HepG2 (cell line): ENCODE results near the gene TLE2. TPM values are rescaled to one million over a fixed set of nuclear protein-coding genes. Genes with fewer than 3 reads are reported as not detected.

Experiments used
- AGO1 ChIP-seq: fragments of 200-400 bp; formaldehyde crosslinking; IDR thresholded peaks from 2 replicates; pipeline ENCODE4 v1.6.1; 2017; ENCODE audit warnings: mild to moderate bottlenecking, low read depth, low read length, moderate library complexity; ENCODE audit not compliant: poor library complexity, severe bottlenecking
- CBX5 ChIP-seq: sonication (generic); formaldehyde crosslinking; IDR thresholded peaks from 2 replicates; pipeline ENCODE4 v1.4.0; 2020; ENCODE audit warnings: missing genetic modification reagents, borderline replicate concordance
- GABPA ChIP-seq, 2 experiments: IDR thresholded peaks; 2 replicates each; pipeline ENCODE4 v1.6.1; 2011 to 2016; ENCODE audit warnings: low read depth in 2 of 2, low read length in 1 of 2, missing biosample characterization in 1 of 2, missing genetic modification characterization in 1 of 2
- GATA4 ChIP-seq: sonication (generic); IDR thresholded peaks from 2 replicates; pipeline ENCODE4 v1.6.1; 2016; ENCODE audit warnings: antibody characterized with exemption, low read depth, borderline replicate concordance
- GATAD1 ChIP-seq: IDR thresholded peaks from 2 replicates; pipeline ENCODE4 v1.6.1; 2016; ENCODE audit warnings: missing genetic modification reagents, missing compliant biosample characterization
- NFKBIZ ChIP-seq: IDR thresholded peaks from 2 replicates; pipeline ENCODE4 v1.6.1; 2018; ENCODE audit warnings: missing genetic modification reagents, missing compliant biosample characterization
- NR2C2 ChIP-seq: sonication (generic); formaldehyde crosslinking; IDR thresholded peaks from 2 replicates; pipeline ENCODE4 v1.4.0; 2020; ENCODE audit warnings: missing genetic modification reagents, mild to moderate bottlenecking, moderate library complexity, borderline replicate concordance
- POLR2AphosphoS2 ChIP-seq: IDR thresholded peaks from 2 replicates; pipeline ENCODE4 v1.6.1; 2011; ENCODE audit warnings: low read depth, low read length, improper control_type of control experiment
- POLR2G ChIP-seq: fragments of 200-400 bp; formaldehyde crosslinking; IDR thresholded peaks from 2 replicates; pipeline ENCODE4 v1.6.1; 2018; ENCODE audit warnings: mild to moderate bottlenecking, low read depth, low read length, moderate library complexity
- PRPF4 ChIP-seq: fragments of 200-400 bp; formaldehyde crosslinking; IDR thresholded peaks from 2 replicates; pipeline ENCODE4 v1.6.1; 2016; ENCODE audit warnings: low read length, low read depth; ENCODE audit not compliant: poor library complexity, severe bottlenecking
- RFXAP ChIP-seq: sonication (generic); formaldehyde crosslinking; IDR thresholded peaks from 2 replicates; pipeline ENCODE4 v1.4.0; 2020; ENCODE audit warnings: missing genetic modification reagents, borderline replicate concordance
- SOX13 ChIP-seq, 3 experiments: fragments of 450-650 bp in 1 of 3; sonication (generic) in 1 of 3; formaldehyde crosslinking in 1 of 3; IDR thresholded peaks in 2 of 3; conservative IDR thresholded peaks in 1 of 3; 2 replicates each; pipeline versions ENCODE4 v1.5.0 to v1.6.1; 2016 to 2020; ENCODE audit warnings: antibody characterized with exemption in 1 of 3, mild to moderate bottlenecking in 1 of 3, missing compliant biosample characterization in 1 of 3, missing genetic modification reagents in 1 of 3, moderate library complexity in 1 of 3
- TAF1 ChIP-seq: sonication (generic); formaldehyde crosslinking; IDR thresholded peaks from 2 replicates; pipeline ENCODE4 v1.4.0; 2020; ENCODE audit warnings: missing genetic modification reagents
- TCF7 ChIP-seq: sonication (generic); IDR thresholded peaks from 2 replicates; pipeline ENCODE4 v1.6.1; 2016; ENCODE audit warnings: antibody characterized with exemption, low read depth
- YY1 ChIP-seq: IDR thresholded peaks from 2 replicates; pipeline ENCODE4 v1.6.1; 2011; ENCODE audit warnings: low read length, low read depth, moderate library complexity, mild to moderate bottlenecking; ENCODE audit not compliant: insufficient read depth, insufficient replicate concordance
- ZFP90 ChIP-seq: sonication (generic); formaldehyde crosslinking; IDR thresholded peaks from 2 replicates; pipeline ENCODE4 v1.8.0; 2022; ENCODE audit warnings: missing genetic modification reagents, mild to moderate bottlenecking, inconsistent platforms, borderline replicate concordance
- ZNF101 ChIP-seq: sonication (generic); formaldehyde crosslinking; IDR thresholded peaks from 2 replicates; pipeline ENCODE4 v1.4.0; 2020; ENCODE audit warnings: mild to moderate bottlenecking, low read depth, missing genetic modification reagents, borderline replicate concordance
- ZNF205 ChIP-seq: IDR thresholded peaks from 2 replicates; pipeline ENCODE4 v1.6.1; 2018; ENCODE audit warnings: missing biosample characterization, missing genetic modification reagents
- ZNF225 ChIP-seq: sonication (generic); formaldehyde crosslinking; IDR thresholded peaks from 2 replicates; pipeline ENCODE4 v1.4.0; 2020; ENCODE audit warnings: mild to moderate bottlenecking, missing genetic modification reagents
- ZNF317 ChIP-seq: sonication (generic); formaldehyde crosslinking; IDR thresholded peaks from 2 replicates; pipeline ENCODE4 v1.5.0; 2020; ENCODE audit warnings: mild to moderate bottlenecking, missing genetic modification reagents
- ZNF350 ChIP-seq: sonication (generic); formaldehyde crosslinking; IDR thresholded peaks from 2 replicates; pipeline ENCODE4 v1.4.0; 2020; ENCODE audit warnings: mild to moderate bottlenecking, low read depth, missing genetic modification reagents, borderline replicate concordance
- ZNF557 ChIP-seq: sonication (generic); formaldehyde crosslinking; IDR thresholded peaks from 2 replicates; pipeline ENCODE4 v1.4.0; 2020; ENCODE audit warnings: missing genetic modification reagents
- ZNF605 ChIP-seq: sonication (generic); formaldehyde crosslinking; IDR thresholded peaks from 2 replicates; pipeline ENCODE4 v1.8.0; 2022; ENCODE audit warnings: mild to moderate bottlenecking, missing genetic modification reagents
- ZNF788 ChIP-seq: sonication (generic); formaldehyde crosslinking; IDR thresholded peaks from 2 replicates; pipeline ENCODE4 v1.5.0; 2020; ENCODE audit warnings: mild to moderate bottlenecking, missing genetic modification reagents, borderline replicate concordance
- polyA plus RNA-seq, 8 experiments: library from polyadenylated mRNA; depleted of rRNA in 3 of 8; stranded (reverse) in 7 of 8; unstranded in 1 of 8; fragments of >200 nt; fragmentation: Illumina TruSeq in 4 of 8; extraction: Trizol in 4 of 8; gene quantifications; 2 replicates each; pipeline versions ENCODE4 v1.2.1 to v1.2.3, GENCODE V29; 2011 to 2016; ENCODE audit warnings: low read depth in 4 of 8, missing spikeins in 1 of 8, mixed read lengths in 1 of 8; ENCODE audit not compliant: insufficient read depth in 1 of 8
- total RNA-seq, 5 experiments: library from RNA; depleted of rRNA; stranded (reverse); fragments of >200 nt; fragmentation: Illumina TruSeq; extraction: Trizol; gene quantifications; 2 replicates each; pipeline ENCODE4 v1.2.3, GENCODE V29; 2016; ENCODE audit warnings: low read depth in 1 of 5
- TF ChIP-seq, protein P1 (sequence below): conservative IDR thresholded peaks from 2 replicates; pipeline ENCODE4 v1.6.1; 2018; ENCODE audit warnings: missing genetic modification reagents
- TF ChIP-seq, protein P2 (sequence below): sonication (generic); formaldehyde crosslinking; IDR thresholded peaks from 2 replicates; pipeline ENCODE4 v1.4.0; 2020; ENCODE audit warnings: mild to moderate bottlenecking, missing genetic modification reagents

The TLE2 gene
- total and polyA plus RNA-seq, 2 of the 13 experiments (the other 11 are each of a cell fraction or from before 2014, with no cell fraction given), result 0.07 to 0.81 TPM

DNA sequence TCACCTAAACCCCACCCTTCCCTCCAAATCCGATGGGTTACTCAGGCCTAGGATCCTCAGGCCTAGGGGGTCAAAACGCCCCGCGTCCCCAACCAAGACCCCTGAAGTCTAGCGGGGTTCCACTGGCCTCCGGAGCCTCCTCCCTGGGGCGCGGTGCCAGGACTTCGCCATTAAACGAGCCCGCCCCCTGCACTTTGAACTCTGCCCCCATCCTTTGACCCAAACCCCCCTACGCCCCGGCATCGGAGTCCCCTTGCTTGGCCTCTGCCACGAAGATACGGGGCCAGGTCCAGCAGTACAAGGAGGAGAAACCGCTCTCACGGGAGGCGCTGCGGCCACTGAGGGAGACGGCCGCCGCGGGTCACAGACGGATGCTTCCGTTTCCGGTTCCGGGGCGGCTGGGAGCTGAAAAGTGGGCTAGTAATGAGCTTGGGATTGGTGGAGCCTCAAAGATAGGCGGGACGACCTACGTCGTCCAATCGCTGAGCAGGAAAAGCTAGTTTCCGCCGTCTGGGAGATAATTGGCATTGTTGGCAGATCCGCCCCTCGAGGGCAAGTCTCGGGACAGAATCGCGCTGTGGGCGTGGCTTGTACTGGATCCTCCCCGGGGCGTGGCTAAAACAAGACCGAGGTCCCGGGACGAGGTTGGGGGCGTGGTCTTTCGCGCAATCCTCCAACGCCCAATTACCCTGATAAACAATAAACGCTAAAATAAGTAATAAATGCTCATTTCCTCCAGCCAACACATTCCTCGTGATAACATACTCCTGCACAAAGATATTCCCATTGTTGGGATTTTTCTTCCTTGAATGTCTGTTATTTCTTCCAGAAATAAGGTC lies 78.6 kb downstream of the TLE2 start (continued):
- TF ChIP-seq, protein P1, sequence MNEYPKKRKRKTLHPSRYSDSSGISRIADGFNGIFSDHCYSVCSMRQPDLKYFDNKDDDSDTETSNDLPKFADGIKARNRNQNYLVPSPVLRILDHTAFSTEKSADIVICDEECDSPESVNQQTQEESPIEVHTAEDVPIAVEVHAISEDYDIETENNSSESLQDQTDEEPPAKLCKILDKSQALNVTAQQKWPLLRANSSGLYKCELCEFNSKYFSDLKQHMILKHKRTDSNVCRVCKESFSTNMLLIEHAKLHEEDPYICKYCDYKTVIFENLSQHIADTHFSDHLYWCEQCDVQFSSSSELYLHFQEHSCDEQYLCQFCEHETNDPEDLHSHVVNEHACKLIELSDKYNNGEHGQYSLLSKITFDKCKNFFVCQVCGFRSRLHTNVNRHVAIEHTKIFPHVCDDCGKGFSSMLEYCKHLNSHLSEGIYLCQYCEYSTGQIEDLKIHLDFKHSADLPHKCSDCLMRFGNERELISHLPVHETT (CRISPR knock-in tag), result peak; percentile 95
- TF ChIP-seq ZNF350 (CRISPR knock-in tag), result peak; percentile 84
- TF ChIP-seq NR2C2 (CRISPR knock-in tag), result peak; percentile 99
- TF ChIP-seq ZNF317 (CRISPR knock-in tag), result peak; percentile 60
- TF ChIP-seq, protein P2, sequence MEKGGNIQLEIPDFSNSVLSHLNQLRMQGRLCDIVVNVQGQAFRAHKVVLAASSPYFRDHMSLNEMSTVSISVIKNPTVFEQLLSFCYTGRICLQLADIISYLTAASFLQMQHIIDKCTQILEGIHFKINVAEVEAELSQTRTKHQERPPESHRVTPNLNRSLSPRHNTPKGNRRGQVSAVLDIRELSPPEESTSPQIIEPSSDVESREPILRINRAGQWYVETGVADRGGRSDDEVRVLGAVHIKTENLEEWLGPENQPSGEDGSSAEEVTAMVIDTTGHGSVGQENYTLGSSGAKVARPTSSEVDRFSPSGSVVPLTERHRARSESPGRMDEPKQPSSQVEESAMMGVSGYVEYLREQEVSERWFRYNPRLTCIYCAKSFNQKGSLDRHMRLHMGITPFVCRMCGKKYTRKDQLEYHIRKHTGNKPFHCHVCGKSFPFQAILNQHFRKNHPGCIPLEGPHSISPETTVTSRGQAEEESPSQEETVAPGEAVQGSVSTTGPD (CRISPR knock-in tag), result peak; percentile 67; the same call in 1 of the 2 replicates
- no peak for TF ChIP-seq NFKBIZ (CRISPR knock-in tag)
- TF ChIP-seq ZNF225, result peak; percentile 62; the same call in 1 of the 2 replicates
- peak; percentile 79; the same call in 1 of the 2 replicates for TF ChIP-seq ZNF788 (CRISPR knock-in tag)
- TF ChIP-seq PRPF4, result no peak
- 0 out of 2 replicates have a peak, but pooled peaks have one; percentile 59 for TF ChIP-seq CBX5 (CRISPR knock-in tag)
- peak; percentile 10; the same call in 1 of the 2 replicates for TF ChIP-seq ZNF605 (CRISPR knock-in tag)
- TF ChIP-seq ZNF557 (CRISPR knock-in tag), result 0 out of 2 replicates have a peak, but pooled peaks have one; percentile 35
- peak; percentile 67; the same call in 1 of the 2 replicates for TF ChIP-seq GATA4
- TF ChIP-seq SOX13 (IDR thresholded peaks at IDR 0.05), result no peak
- TF ChIP-seq SOX13 (CRISPR knock-in tag; conservative IDR thresholded peaks at IDR 0.05 in 1 of 2, IDR thresholded peaks at IDR 0.05 in 1 of 2), result peak; percentile 30 to 46; a peak in 1 of 4 replicates
- no peak for TF ChIP-seq ZNF101 (CRISPR knock-in tag)
- TF ChIP-seq TAF1 (CRISPR knock-in tag), result peak; percentile 84
- 0 out of 2 replicates have a peak, but pooled peaks have one; percentile 14 for TF ChIP-seq TCF7
- TF ChIP-seq POLR2AphosphoS2, result peak; percentile 57; the same call in 1 of the 2 replicates
- TF ChIP-seq ZFP90 (CRISPR knock-in tag), result peak; percentile 81
- TF ChIP-seq POLR2G, result peak; percentile 98
- peak; percentile 90 for TF ChIP-seq GATAD1 (CRISPR knock-in tag)
- no peak for TF ChIP-seq ZNF205 (CRISPR knock-in tag)
- TF ChIP-seq YY1, result peak; percentile 74
- TF ChIP-seq GABPA (IDR thresholded peaks at IDR 0.05; ENCODE audit: low read depth, low read length), result peak; percentile 95
- TF ChIP-seq GABPA (CRISPR knock-in tag; IDR thresholded peaks at IDR 0.05; ENCODE audit: low read depth), result peak; percentile 99
- peak; percentile 56; the same call in 1 of the 2 replicates for TF ChIP-seq RFXAP
- no peak for TF ChIP-seq AGO1
